GM12878 (cell line): ENCODE measurements around the gene OTOS. TPM values are rescaled to one million over a fixed set of nuclear protein-coding genes. Genes with fewer than 3 reads are reported as not detected.

Experiments
- ATAC-seq: fragments of 200-7000 bp; cut with Tn5 transposase; 3 replicates; pipeline ENCODE4 v1.9.1; 2020; ENCODE audit warnings: mild to moderate bottlenecking, moderate library complexity
- BruUV-seq: library from RNA; stranded (reverse); fragments of 400-500 nt; replicated peaks from 2 replicates; lab custom pipeline; 2021; lab: Mats Ljungman, UMichigan
- CTCF ChIA-PET: fragments of 300-600 bp; sonication (Branson Sonifier 250); formaldehyde crosslinking; extraction: SDS; loops from one replicate; lab custom pipeline; 2021; ENCODE audit warnings: inconsistent platforms; lab: Yijun Ruan, JAX
- POLR2A ChIA-PET: fragments of 350-600 bp; formaldehyde crosslinking; extraction: SDS; loops from one replicate; lab custom pipeline; 2021; ENCODE audit warnings: inconsistent platforms; lab: Charles Lee
- RAD21 ChIA-PET: fragments of 300-600 bp; sonication (Branson Sonifier 250); formaldehyde crosslinking; loops from one replicate; lab custom pipeline; 2023; ENCODE audit warnings: antibody characterized with exemption; ENCODE audit not compliant: unreplicated experiment; lab: Charles Lee
- SMC1A ChIA-PET: fragments of 300-600 bp; sonication (Branson Sonifier 250); formaldehyde crosslinking; loops from one replicate; lab custom pipeline; 2023; ENCODE audit not compliant: unreplicated experiment, uncharacterized antibody; lab: Charles Lee
- DNase-seq: peaks from one replicate; pipeline ENCODE4 v3.0.0-alpha.2; 2011; ENCODE audit warnings: low read depth, low spot score
- FAIRE-seq: peaks from 3 replicates; lab custom pipeline; 2011; peaks lifted over from hg19 to GRCh38; lab: Jason Lieb, UNC
- H2AFZ ChIP-seq: 2 replicates; pipeline ENCODE4 v1.6.0; 2011; ENCODE audit warnings: low read depth, low read length, control low read depth; ENCODE audit not compliant: control insufficient read depth
- H3K27ac ChIP-seq: 2 replicates; pipeline ENCODE4 v1.5.1; 2011; ENCODE audit warnings: control low read depth; ENCODE audit not compliant: control insufficient read depth, insufficient read depth
- H3K27me3 ChIP-seq, 2 experiments: replicated peaks in 1 of 2; 2 replicates each; pipeline versions ENCODE4 v1.6.0 to v1.6.1; 2011; ENCODE audit warnings: low read length in 1 of 2; ENCODE audit not compliant: control insufficient read depth in 2 of 2, insufficient read depth in 2 of 2
- H3K36me3 ChIP-seq, 2 experiments: 2 replicates each; pipeline ENCODE4 v1.5.1; 2011; ENCODE audit warnings: low read length in 1 of 2; ENCODE audit not compliant: control insufficient read depth in 2 of 2, insufficient read depth in 2 of 2
- H3K4me1 ChIP-seq: 2 replicates; pipeline ENCODE4 v1.6.1; 2011; ENCODE audit warnings: mild to moderate bottlenecking, low read length, moderate library complexity, mixed read lengths; ENCODE audit not compliant: control insufficient read depth, insufficient read depth
- H3K4me2 ChIP-seq: 2 replicates; pipeline ENCODE4 v1.6.0; 2011; ENCODE audit warnings: control low read depth; ENCODE audit not compliant: control insufficient read depth, insufficient read depth
- H3K4me3 ChIP-seq: fragments of 200-600 bp; sonication (generic); 2 replicates; pipeline ENCODE4 v1.5.1; 2016
- H3K79me2 ChIP-seq: 2 replicates; pipeline ENCODE4 v1.6.0; 2011; ENCODE audit warnings: low read length; ENCODE audit not compliant: control insufficient read depth, insufficient read depth
- H3K9ac ChIP-seq: 2 replicates; pipeline ENCODE4 v1.8.0; 2011; ENCODE audit warnings: low read length, control low read depth, mixed read lengths; ENCODE audit not compliant: control insufficient read depth, insufficient read depth
- H3K9me3 ChIP-seq: replicated peaks from 3 replicates; pipeline ENCODE4 v1.5.1; 2011; ENCODE audit warnings: mild to moderate bottlenecking, low read length; ENCODE audit not compliant: control insufficient read depth, insufficient read depth
- H4K20me1 ChIP-seq: 2 replicates; pipeline ENCODE4 v1.6.0; 2011; ENCODE audit not compliant: control insufficient read depth, insufficient read depth
- FOXM1 ChIP-seq: IDR thresholded peaks from 2 replicates; pipeline ENCODE4 v1.6.1; 2012; ENCODE audit warnings: low read depth, mild to moderate bottlenecking, inconsistent platforms, low read length, moderate library complexity
- JUNB ChIP-seq: IDR thresholded peaks from 2 replicates; pipeline ENCODE4 v1.6.1; 2016; ENCODE audit warnings: antibody characterized with exemption, mild to moderate bottlenecking
- MTA3 ChIP-seq: IDR thresholded peaks from 2 replicates; pipeline ENCODE4 v1.6.1; 2012; ENCODE audit warnings: low read length, inconsistent platforms, borderline replicate concordance
- NBN ChIP-seq: fragments of 450-650 bp; IDR thresholded peaks from 2 replicates; pipeline ENCODE4 v1.6.1; 2016
- NRF1 ChIP-seq: conservative IDR thresholded peaks from 2 replicates; pipeline ENCODE4 v1.6.1; 2011; ENCODE audit warnings: mild to moderate bottlenecking, low read depth, low read length, improper control_type of control experiment
- POLR2AphosphoS5 ChIP-seq: IDR thresholded peaks from 2 replicates; pipeline ENCODE4 v1.6.1; 2011; ENCODE audit warnings: mild to moderate bottlenecking, low read length, inconsistent platforms
- SUPT20H ChIP-seq: IDR thresholded peaks from 2 replicates; pipeline ENCODE4 v1.6.1; 2011; ENCODE audit warnings: low read depth, mild to moderate bottlenecking, low read length, moderate library complexity, borderline replicate concordance; ENCODE audit not compliant: control insufficient read depth
- TCF12 ChIP-seq: IDR thresholded peaks from 2 replicates; pipeline ENCODE4 v1.6.1; 2011; ENCODE audit warnings: low read depth, mild to moderate bottlenecking, low read length
- USF2 ChIP-seq: IDR thresholded peaks from 2 replicates; pipeline ENCODE4 v1.6.1; 2011; ENCODE audit warnings: low read depth, low read length, improper control_type of control experiment, borderline replicate concordance
- ZNF24 ChIP-seq: fragments of 450-650 bp; IDR thresholded peaks from 2 replicates; pipeline ENCODE4 v1.6.1; 2017; ENCODE audit warnings: antibody characterized with exemption, mild to moderate bottlenecking
- WGBS: methylation state at CpG from one replicate; pipeline ENCODE4 v1.1.6; 2016; ENCODE audit warnings: low lambda C conversion rate; ENCODE audit not compliant: insufficient replicate concordance, insufficient coverage; ENCODE audit errors: missing lambda C conversion rate; 5-methylcytosine and 5-hydroxymethylcytosine counted together
- in situ Hi-C: fragments of 300-500 bp; cut with MboI; formaldehyde crosslinking; loops from 9 replicates; pipeline ENCODE4 v1.14.3; 2018; ENCODE audit warnings: mixed read lengths
- intact Hi-C: fragments of 100-400 bp; cut with micrococcal nuclease; formaldehyde crosslinking; loops from one replicate; pipeline ENCODE4 v1.14.2; 2022; ENCODE audit not compliant: unreplicated experiment
- polyA plus RNA-seq, 11 experiments: library from polyadenylated mRNA; depleted of rRNA in 4 of 11; unstranded in 6 of 11; stranded (reverse) in 5 of 11; fragments of >200 nt; fragmentation: Nextera tagmentation in 4 of 11; fragmentation: Illumina TruSeq in 1 of 11; extraction: Ambion mirVana in 4 of 11; extraction: Trizol in 1 of 11; gene quantifications; 1 replicate in 1 of 11; 2 replicates in 10 of 11; pipeline versions ENCODE4 v1.2.1 to v1.2.3, GENCODE V29; 2011 to 2016; ENCODE audit warnings: inconsistent platforms in 2 of 11, missing spikeins in 2 of 11, low read depth in 1 of 11
- total RNA-seq, 4 experiments: library from RNA; depleted of rRNA in 3 of 4; stranded (reverse); fragments of >200 nt in 3 of 4; fragmentation: Illumina TruSeq in 1 of 4; extraction: Trizol in 1 of 4; gene quantifications; 2 replicates each; pipeline versions ENCODE4 v1.2.1 to v1.2.3, GENCODE V29; 2013 to 2021

OTOS gene
- total and polyA plus RNA-seq, 10 of the 15 experiments (the other 5 are each of a cell fraction or from before 2014, with no cell fraction given) = not detected

GRCh38 chr2:240159251-240159839, 18.9 kb upstream of the OTOS start:
- ChIA-PET CTCF (interaction anchor here (0.6 kb wide), 1 partner anchor 19 kb away, joined by 3 read pairs; no protein-coding TSS in a partner anchor), SMC1A (no interaction called here), POLR2A (no interaction called here), RAD21 (no interaction called here)
- no TSS peak for BruUV-seq
- Histone ChIP-seq H3K27ac (no peak overlapping the region), H3K27me3 (no peaks in the 10 kb centered on the region), H3K36me3 (no peaks in the 10 kb centered on the region), H3K9ac (no peak overlapping the region), H3K4me3 (no peak overlapping the region), H3K79me2 (no peaks in the 10 kb centered on the region), H2AFZ (no peak overlapping the region), H4K20me1 (no peaks in the 10 kb centered on the region), H3K9me3 (no peaks in the 10 kb centered on the region), H3K4me1 (no peaks in the 10 kb centered on the region), H3K4me2 (no peak overlapping the region)
- ATAC-seq = no peak
- 53% methylated on average over 14 of the region's 21 CpGs for WGBS
- no peak for DNase-seq
- no peak for TF ChIP-seq POLR2AphosphoS5
- TF ChIP-seq ZNF24 = no peak
- no peak for TF ChIP-seq NBN
- TF ChIP-seq FOXM1 = no peak
- TF ChIP-seq TCF12 = no peak
- TF ChIP-seq SUPT20H = no peak
- no peak for TF ChIP-seq NRF1
- TF ChIP-seq USF2 = no peak
- TF ChIP-seq MTA3 = no peak
- TF ChIP-seq JUNB = no peak
- in situ Hi-C loops = no loop called here
- intact Hi-C loops = no loop called here
- FAIRE-seq = no peak
